Prostate gland (tissue), 2 donors: ENCODE data around the gene FKBP14. TPM values are rescaled to one million over a fixed set of nuclear protein-coding genes. Genes with fewer than 3 reads are reported as not detected.

Experiments
- DNase-seq: peaks from one replicate; pipeline ENCODE4 v3.0.0-alpha.2; 2019; ENCODE audit warnings: low spot score
- H3K27ac ChIP-seq, 2 donors: fragments of 200-600 bp; sonication (generic); 2 replicates each; pipeline ENCODE4 v1.5.1; 2017 to 2019
- H3K27me3 ChIP-seq: fragments of 200-600 bp; sonication (generic); replicated peaks from 2 replicates; pipeline ENCODE4 v1.5.1; 2019; ENCODE audit not compliant: insufficient read depth
- H3K36me3 ChIP-seq, 2 donors: fragments of 200-600 bp; sonication (generic); 1 replicate in 1 of 2; 2 replicates in 1 of 2; pipeline versions ENCODE4 v1.5.1 to v1.8.1; 2017 to 2019
- H3K4me1 ChIP-seq: fragments of 200-600 bp; sonication (generic); replicated peaks from 2 replicates; pipeline ENCODE4 v1.5.1; 2019
- H3K4me3 ChIP-seq, 2 donors: fragments of 200-600 bp; sonication (generic); 2 replicates each; pipeline ENCODE4 v1.5.1; 2017 to 2019
- H3K9me3 ChIP-seq: fragments of 200-600 bp; sonication (generic); 2 replicates; pipeline ENCODE4 v1.5.1; 2017
- CTCF ChIP-seq, 4 experiments: fragments of 200-600 bp in 2 of 4; fragments of 450-650 bp in 2 of 4; sonication (generic) in 2 of 4; IDR thresholded peaks; 1 replicate in 3 of 4; 2 replicates in 1 of 4; pipeline ENCODE4 v1.5.1; 2016 to 2019; ENCODE audit warnings: antibody characterized with exemption in 4 of 4, mild to moderate bottlenecking in 2 of 4, moderate library complexity in 2 of 4
- POLR2A ChIP-seq: fragments of 450-650 bp; IDR thresholded peaks from one replicate; pipeline ENCODE4 v1.6.1; 2016; ENCODE audit warnings: antibody characterized with exemption, mild to moderate bottlenecking
- POLR2AphosphoS5 ChIP-seq: sonication (generic); formaldehyde crosslinking; IDR thresholded peaks from one replicate; pipeline ENCODE4 v1.6.1; 2017; ENCODE audit warnings: antibody characterized with exemption
- WGBS: methylation state at CpG from one replicate; pipeline ENCODE4 v1.1.5; 2018; 5-methylcytosine and 5-hydroxymethylcytosine counted together
- intact Hi-C: fragments of 100-400 bp; cut with DNase I; formaldehyde crosslinking; loops from one replicate; pipeline ENCODE4 v1.14.2; 2022
- total RNA-seq, 2 donors: library from RNA; depleted of rRNA; stranded (reverse); fragments of >200 nt; gene quantifications; one replicate each; pipeline ENCODE4 v1.1.0, GENCODE V29; 2016

Gene FKBP14
- total RNA-seq, 2 donors from 2014 or later: 8.4 to 9.5 TPM

DNA sequence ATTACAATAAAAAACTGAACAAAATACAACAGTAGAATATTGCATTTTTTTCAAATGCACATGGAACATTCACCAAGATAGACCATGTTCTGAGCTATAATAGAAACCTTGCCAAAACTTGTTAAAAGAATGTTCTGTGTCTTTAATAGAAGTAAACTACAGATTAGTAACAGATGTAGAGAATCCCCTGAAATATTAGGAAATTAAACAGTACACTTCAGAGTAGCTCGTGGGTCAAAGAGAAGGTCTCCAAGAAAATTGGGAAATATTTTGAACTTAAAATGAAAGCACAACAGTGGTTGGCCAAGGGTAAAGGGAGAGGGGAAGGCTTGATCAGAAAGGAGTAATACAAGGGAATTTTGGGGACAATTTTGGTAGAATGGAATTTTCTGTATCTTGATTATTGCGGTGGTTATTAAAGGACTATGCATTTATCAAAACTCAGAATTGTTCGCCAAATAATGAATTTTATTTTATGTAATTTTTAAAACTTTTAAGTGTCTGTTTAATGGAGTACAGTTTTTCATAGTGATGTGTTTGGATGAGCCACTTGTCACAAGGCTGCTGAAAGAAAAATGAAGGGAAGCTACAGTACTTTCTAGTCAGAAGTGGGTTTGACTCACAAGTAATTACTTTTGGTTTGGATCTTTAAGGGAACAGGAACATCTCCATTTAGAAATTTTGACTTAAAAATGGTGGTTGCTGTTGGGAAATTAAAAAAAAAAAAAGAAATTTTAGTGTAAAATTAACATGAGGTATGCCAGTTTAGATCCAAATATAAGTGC, 11.9 kb upstream of the FKBP14 start:
- H3K4me3 ChIP-seq: no peak overlapping the region
- no peak for DNase-seq
- 81% methylated on average over 3 of the region's 3 CpGs for WGBS
- H3K4me1 ChIP-seq: no peaks in the 10 kb centered on the region
- H3K27ac ChIP-seq: no peak overlapping the region
- no peaks in the 10 kb centered on the region for H3K36me3 ChIP-seq
- no peak for TF ChIP-seq CTCF (IDR thresholded peaks at IDR 0.05)
- TF ChIP-seq POLR2AphosphoS5: no peak
- TF ChIP-seq POLR2A: no peak
- H3K9me3 ChIP-seq: no peaks in the 10 kb centered on the region
- intact Hi-C loops: no loop called here
- H3K27me3 ChIP-seq: no peaks in the 10 kb centered on the region

- 68% methylated on average over 2 of the region's 2 CpGs for WGBS
- intact Hi-C loops: no loop called here
- H3K36me3 ChIP-seq: no peaks in the 10 kb centered on the region
- H3K27me3 ChIP-seq: no peaks in the 10 kb centered on the region
- no peak overlapping the region for H3K27ac ChIP-seq
- no peaks in the 10 kb centered on the region for H3K4me1 ChIP-seq
- no peak for DNase-seq
- H3K4me3 ChIP-seq: no peak overlapping the region
- H3K9me3 ChIP-seq: no peaks in the 10 kb centered on the region
- no peak for TF ChIP-seq POLR2AphosphoS5
- TF ChIP-seq POLR2A: no peak
- no peak for TF ChIP-seq CTCF (IDR thresholded peaks at IDR 0.05)
Measured at GRCh38 chr7:30036220-30036619, 9.7 kb upstream of the FKBP14 start.

DNA sequence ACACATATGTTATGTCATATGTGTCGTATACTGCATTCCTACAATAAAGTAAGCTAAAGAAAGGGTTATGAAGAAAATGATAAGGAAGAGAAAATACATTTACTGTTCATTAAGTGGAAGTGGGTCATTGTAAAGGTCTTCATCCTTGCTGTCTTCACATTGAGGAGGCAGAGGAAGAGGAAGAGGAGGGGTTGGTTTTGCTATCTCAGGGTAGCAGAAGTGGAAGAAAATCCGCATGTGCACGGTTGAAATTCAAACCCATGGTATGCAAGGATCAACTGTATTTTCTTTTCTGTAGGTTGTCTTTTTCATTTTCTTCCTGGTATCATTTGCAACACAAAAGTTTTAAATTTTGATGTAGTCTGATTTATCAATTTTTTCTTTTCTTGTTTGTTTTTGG, 8.0 kb upstream of the FKBP14 start:
- no peak overlapping the region for H3K27ac ChIP-seq
- intact Hi-C loops: no loop called here
- H3K36me3 ChIP-seq: no peaks in the 10 kb centered on the region
- no peaks in the 10 kb centered on the region for H3K9me3 ChIP-seq
- no peaks in the 10 kb centered on the region for H3K27me3 ChIP-seq
- no peak for DNase-seq
- no peaks in the 10 kb centered on the region for H3K4me1 ChIP-seq
- no peak for TF ChIP-seq CTCF (IDR thresholded peaks at IDR 0.05)
- no peak overlapping the region for H3K4me3 ChIP-seq
- 92% methylated on average over 3 of the region's 3 CpGs for WGBS

GRCh38 chr7:30032310-30033125, 6.0 kb upstream of the FKBP14 start:
- Histone ChIP-seq H3K36me3 (no peaks in the 10 kb centered on the region), H3K4me1 (no peaks in the 10 kb centered on the region), H3K27me3 (no peaks in the 10 kb centered on the region), H3K4me3 (no peak overlapping the region), H3K27ac (no peak overlapping the region), H3K9me3 (no peaks in the 10 kb centered on the region)
- 62% methylated on average over 4 of the region's 4 CpGs for WGBS
- no peak for DNase-seq
- intact Hi-C loops: no loop called here
- TF ChIP-seq POLR2A (no peak), POLR2AphosphoS5 (no peak), CTCF (IDR thresholded peaks at IDR 0.05) (no peak)
